Glutamatergic neuron (in vitro differentiated cells): ENCODE results near the gene MRC2. TPM values are rescaled to one million over a fixed set of nuclear protein-coding genes. Genes with fewer than 3 reads are reported as not detected.

Experiments used
- DNase-seq: peaks from one replicate; pipeline ENCODE4 v3.0.0; 2022
- H3K27ac Mint-ChIP-seq: one replicate; pipeline ENCODE4 v1.8.0; 2020; ENCODE audit warnings: mild to moderate bottlenecking, mixed read lengths, inconsistent platforms; ENCODE audit not compliant: unreplicated experiment
- H3K27me3 Mint-ChIP-seq: one replicate; pipeline ENCODE4 v1.8.0; 2020; ENCODE audit warnings: mild to moderate bottlenecking, moderate library complexity, mixed read lengths, inconsistent platforms; ENCODE audit not compliant: unreplicated experiment
- H3K36me3 Mint-ChIP-seq: one replicate; pipeline ENCODE4 v1.8.0; 2020; ENCODE audit warnings: mild to moderate bottlenecking, mixed read lengths, inconsistent platforms; ENCODE audit not compliant: unreplicated experiment
- H3K4me1 Mint-ChIP-seq: one replicate; pipeline ENCODE4 v1.8.0; 2020; ENCODE audit warnings: mild to moderate bottlenecking, low read depth, mixed read lengths, inconsistent platforms; ENCODE audit not compliant: unreplicated experiment
- H3K4me3 Mint-ChIP-seq: one replicate; pipeline ENCODE4 v1.8.0; 2020; ENCODE audit warnings: mild to moderate bottlenecking, mixed read lengths, inconsistent platforms; ENCODE audit not compliant: unreplicated experiment
- H3K9me3 Mint-ChIP-seq: one replicate; pipeline ENCODE4 v1.8.0; 2020; ENCODE audit warnings: mild to moderate bottlenecking, moderate library complexity, mixed read lengths, inconsistent platforms; ENCODE audit not compliant: unreplicated experiment
- total RNA-seq: library from RNA; stranded (reverse); fragmentation: NEBNext Ultra II Directional; extraction: Animal tissue kit (Norgen Biotek cat#: 25700); gene quantifications from one replicate; pipeline ENCODE4 v1.2.1, GENCODE V29; 2021; ENCODE audit not compliant: unreplicated experiment
- TF ChIP-seq, protein P1 (sequence below): fragments of 200-600 bp; sonication (generic); IDR thresholded peaks from one replicate; pipeline ENCODE4 v1.5.0; 2021; ENCODE audit not compliant: partially characterized antibody, unreplicated experiment

Gene MRC2
- total RNA-seq, 1 donor from 2014 or later: 24.0 TPM

DNA sequence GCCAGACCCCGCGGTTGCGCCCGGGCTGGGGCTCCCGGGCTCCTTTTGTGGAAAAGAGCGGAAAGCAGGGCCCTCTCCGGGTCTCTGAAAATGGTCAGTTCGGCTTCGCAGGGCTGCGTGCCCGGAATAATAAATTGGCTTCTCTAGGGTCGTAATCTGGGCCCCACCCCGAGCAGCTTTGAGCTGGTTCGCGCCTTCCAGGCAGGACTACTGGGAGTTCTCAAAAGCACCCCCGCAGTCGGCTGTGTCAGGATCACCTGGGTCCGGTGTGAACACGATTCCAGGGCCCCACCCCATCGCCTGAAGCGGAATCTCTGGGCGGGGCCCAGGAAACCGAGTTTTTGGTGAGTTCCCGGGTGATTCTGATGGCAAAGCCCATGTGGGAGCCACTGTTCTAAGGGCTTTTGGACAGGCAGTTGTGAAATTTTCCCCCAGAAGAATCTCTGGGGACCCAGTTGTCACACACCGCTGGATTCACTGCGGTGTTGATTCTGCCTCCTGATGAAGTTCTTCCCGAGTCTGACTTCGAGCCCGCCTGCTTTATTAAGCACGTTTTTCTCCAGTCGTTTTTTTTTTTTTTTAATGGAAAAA lies 77.0 kb downstream of the MRC2 start:
- peak overlapping the region; percentile 81 for H3K4me3 Mint-ChIP-seq
- H3K36me3 Mint-ChIP-seq: peaks cover 14% of the 10 kb centered on the region
- DNase-seq: no peak
- peaks cover 9% of the 10 kb centered on the region for H3K4me1 Mint-ChIP-seq
- H3K27ac Mint-ChIP-seq: peak overlapping the region; percentile 86
- TF ChIP-seq, protein P1, sequence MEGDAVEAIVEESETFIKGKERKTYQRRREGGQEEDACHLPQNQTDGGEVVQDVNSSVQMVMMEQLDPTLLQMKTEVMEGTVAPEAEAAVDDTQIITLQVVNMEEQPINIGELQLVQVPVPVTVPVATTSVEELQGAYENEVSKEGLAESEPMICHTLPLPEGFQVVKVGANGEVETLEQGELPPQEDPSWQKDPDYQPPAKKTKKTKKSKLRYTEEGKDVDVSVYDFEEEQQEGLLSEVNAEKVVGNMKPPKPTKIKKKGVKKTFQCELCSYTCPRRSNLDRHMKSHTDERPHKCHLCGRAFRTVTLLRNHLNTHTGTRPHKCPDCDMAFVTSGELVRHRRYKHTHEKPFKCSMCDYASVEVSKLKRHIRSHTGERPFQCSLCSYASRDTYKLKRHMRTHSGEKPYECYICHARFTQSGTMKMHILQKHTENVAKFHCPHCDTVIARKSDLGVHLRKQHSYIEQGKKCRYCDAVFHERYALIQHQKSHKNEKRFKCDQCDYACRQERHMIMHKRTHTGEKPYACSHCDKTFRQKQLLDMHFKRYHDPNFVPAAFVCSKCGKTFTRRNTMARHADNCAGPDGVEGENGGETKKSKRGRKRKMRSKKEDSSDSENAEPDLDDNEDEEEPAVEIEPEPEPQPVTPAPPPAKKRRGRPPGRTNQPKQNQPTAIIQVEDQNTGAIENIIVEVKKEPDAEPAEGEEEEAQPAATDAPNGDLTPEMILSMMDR: no peak
- H3K9me3 Mint-ChIP-seq: peaks cover 2% of the 10 kb centered on the region
- peaks cover 8% of the 10 kb centered on the region for H3K27me3 Mint-ChIP-seq

GRCh38 chr17:62705156-62705777 lies 77.8 kb downstream of the MRC2 start:
- Mint-ChIP-seq H3K36me3 (peaks cover 22% of the 10 kb centered on the region), H3K4me3 (peak overlapping the region; percentile 81), H3K9me3 (peaks cover 2% of the 10 kb centered on the region), H3K4me1 (peaks cover 9% of the 10 kb centered on the region), H3K27me3 (peaks cover 8% of the 10 kb centered on the region), H3K27ac (peak overlapping the region; percentile 86)
- DNase-seq: no peak
- TF ChIP-seq, protein P1: no peak

GRCh38 chr17:62705778-62706597 lies 78.5 kb downstream of the MRC2 start:
- H3K27ac Mint-ChIP-seq: no peak overlapping the region
- peak overlapping the region; percentile 81 for H3K4me3 Mint-ChIP-seq
- peaks cover 2% of the 10 kb centered on the region for H3K9me3 Mint-ChIP-seq
- TF ChIP-seq, protein P1: no peak
- peaks cover 8% of the 10 kb centered on the region for H3K27me3 Mint-ChIP-seq
- DNase-seq: no peak
- peaks cover 9% of the 10 kb centered on the region for H3K4me1 Mint-ChIP-seq
- peaks cover 22% of the 10 kb centered on the region for H3K36me3 Mint-ChIP-seq

- peaks cover 9% of the 10 kb centered on the region for H3K4me1 Mint-ChIP-seq
- TF ChIP-seq, protein P1: no peak
- DNase-seq: no peak
- H3K4me3 Mint-ChIP-seq: peak overlapping the region; percentile 81
- peaks cover 4% of the 10 kb centered on the region for H3K9me3 Mint-ChIP-seq
- no peak overlapping the region for H3K27ac Mint-ChIP-seq
- peaks cover 22% of the 10 kb centered on the region for H3K36me3 Mint-ChIP-seq
- H3K27me3 Mint-ChIP-seq: peaks cover 8% of the 10 kb centered on the region
Measured at GRCh38 chr17:62706598-62707424, 79.3 kb downstream of the MRC2 start.
